HUES64 (cell line): ENCODE results near the gene FBXO48.

Experiments used
- H3K27ac ChIP-seq: 2 replicates; pipeline ENCODE4 v1.7.0; 2013; ENCODE audit warnings: low read depth, low read length, inconsistent platforms
- H3K27me3 ChIP-seq: 2 replicates; pipeline ENCODE4 v1.6.1; 2013; ENCODE audit warnings: mild to moderate bottlenecking, low read length; ENCODE audit not compliant: insufficient read depth
- H3K36me3 ChIP-seq: 2 replicates; pipeline ENCODE4 v1.6.1; 2013; ENCODE audit warnings: mild to moderate bottlenecking, low read length; ENCODE audit not compliant: insufficient read depth
- H3K4me1 ChIP-seq: 2 replicates; pipeline ENCODE4 v1.6.1; 2013; ENCODE audit warnings: mild to moderate bottlenecking, low read length, moderate library complexity; ENCODE audit not compliant: insufficient read depth
- H3K4me3 ChIP-seq: 2 replicates; pipeline ENCODE4 v1.5.1; 2013; ENCODE audit warnings: mild to moderate bottlenecking, low read length, moderate library complexity
- H3K9ac ChIP-seq: 2 replicates; pipeline ENCODE4 v1.6.1; 2013; ENCODE audit warnings: mild to moderate bottlenecking, low read depth, low read length
- H3K9me3 ChIP-seq: 2 replicates; pipeline ENCODE4 v1.6.1; 2013; ENCODE audit warnings: low read depth, low read length; ENCODE audit not compliant: insufficient read depth
- WGBS: fragments of 150-250, 120-280 bp; methylation state at CpG from one replicate; pipeline ENCODE4 v1.1.7; 2013; ENCODE audit warnings: missing lambda C conversion rate; 5-methylcytosine and 5-hydroxymethylcytosine counted together

Gene FBXO48

DNA sequence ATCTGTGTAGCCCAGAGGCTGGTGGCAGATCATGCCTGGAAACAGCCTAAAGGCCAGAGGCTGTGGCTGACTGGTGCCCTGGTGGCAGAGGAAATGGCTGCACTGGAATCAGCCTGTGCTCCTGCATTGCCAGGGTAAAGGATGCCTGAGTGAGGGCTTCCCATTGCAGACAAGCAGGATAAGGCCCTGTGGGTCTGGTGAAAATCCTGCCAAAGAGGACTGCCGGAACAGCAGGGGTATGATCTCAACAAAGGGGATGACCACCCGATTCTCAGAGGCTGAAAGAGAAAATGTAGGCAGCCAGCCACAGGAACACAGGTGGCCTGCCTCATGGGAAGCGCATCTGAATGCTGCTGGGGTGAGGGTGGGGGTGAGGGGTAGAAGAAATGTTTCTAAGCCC, 48.2 kb downstream of the FBXO48 start:
- WGBS: 63% methylated on average over 3 of the region's 3 CpGs
- no peaks in the 10 kb centered on the region for H3K27me3 ChIP-seq
- H3K36me3 ChIP-seq: no peaks in the 10 kb centered on the region
- no peak overlapping the region for H3K9ac ChIP-seq
- peaks cover 13% of the 10 kb centered on the region; the same call in 1 of the 2 replicates for H3K4me1 ChIP-seq
- H3K9me3 ChIP-seq: no peaks in the 10 kb centered on the region
- H3K4me3 ChIP-seq: no peak overlapping the region
- no peak overlapping the region for H3K27ac ChIP-seq

- 78% methylated on average over 1 of the region's 1 CpG for WGBS
- Histone ChIP-seq H3K9ac (no peak overlapping the region), H3K4me3 (no peak overlapping the region), H3K27me3 (no peaks in the 10 kb centered on the region), H3K36me3 (no peaks in the 10 kb centered on the region), H3K27ac (no peak overlapping the region), H3K9me3 (no peaks in the 10 kb centered on the region), H3K4me1 (peaks cover 13% of the 10 kb centered on the region; the same call in 1 of the 2 replicates)
Measured at GRCh38 chr2:68418419-68418818, 48.7 kb downstream of the FBXO48 start.

GRCh38 chr2:68417926-68418325, 49.2 kb downstream of the FBXO48 start:
- Histone ChIP-seq H3K36me3 (no peaks in the 10 kb centered on the region), H3K27me3 (no peaks in the 10 kb centered on the region), H3K27ac (no peak overlapping the region), H3K9me3 (no peaks in the 10 kb centered on the region), H3K4me1 (peaks cover 13% of the 10 kb centered on the region; the same call in 1 of the 2 replicates), H3K9ac (no peak overlapping the region), H3K4me3 (no peak overlapping the region)
- WGBS: 0% methylated on average over 1 of the region's 1 CpG

DNA sequence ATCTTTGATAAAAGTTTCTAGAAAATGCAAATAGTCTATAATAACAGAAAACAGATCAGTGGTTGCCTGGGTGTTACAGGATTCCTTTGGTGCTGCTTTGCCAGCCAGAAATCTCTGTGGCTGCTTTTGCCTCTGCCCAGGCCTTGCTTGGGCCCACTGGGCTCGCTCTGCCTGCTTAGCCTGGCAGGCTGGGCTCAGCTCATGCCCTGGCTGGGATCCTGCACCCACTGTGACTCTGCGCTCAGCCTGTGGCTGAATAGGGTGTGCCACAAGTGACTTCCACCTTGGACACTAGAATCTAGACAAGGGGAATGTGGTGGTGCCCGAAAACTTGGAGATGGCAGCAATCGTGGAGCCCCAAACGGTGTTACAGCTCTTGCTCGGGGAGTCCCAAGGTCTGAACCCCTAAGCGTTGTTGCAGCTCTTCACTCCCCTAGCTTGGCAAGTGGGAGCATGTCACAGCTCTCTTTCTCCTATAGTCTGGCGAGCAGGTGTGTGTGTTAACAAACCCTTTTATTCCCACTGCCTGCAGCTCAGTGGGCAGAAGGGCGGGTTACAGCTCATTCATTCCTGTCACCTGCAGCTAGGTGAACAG, 50.9 kb downstream of the FBXO48 start:
- no peaks in the 10 kb centered on the region for H3K27me3 ChIP-seq
- no peaks in the 10 kb centered on the region for H3K9me3 ChIP-seq
- H3K27ac ChIP-seq: no peak overlapping the region
- peaks cover 13% of the 10 kb centered on the region; the same call in 1 of the 2 replicates for H3K4me1 ChIP-seq
- H3K36me3 ChIP-seq: no peaks in the 10 kb centered on the region
- H3K4me3 ChIP-seq: no peak overlapping the region
- no peak overlapping the region for H3K9ac ChIP-seq
- 93% methylated on average over 9 of the region's 9 CpGs for WGBS

- H3K4me1 ChIP-seq: peaks cover 13% of the 10 kb centered on the region; the same call in 1 of the 2 replicates
- no peaks in the 10 kb centered on the region for H3K36me3 ChIP-seq
- H3K9me3 ChIP-seq: no peaks in the 10 kb centered on the region
- H3K27ac ChIP-seq: no peak overlapping the region
- no peak overlapping the region for H3K9ac ChIP-seq
- no peaks in the 10 kb centered on the region for H3K27me3 ChIP-seq
- H3K4me3 ChIP-seq: no peak overlapping the region
Measured at GRCh38 chr2:68415521-68415920, 51.6 kb downstream of the FBXO48 start.

- H3K36me3 ChIP-seq: no peaks in the 10 kb centered on the region
- H3K27ac ChIP-seq: no peak overlapping the region
- H3K27me3 ChIP-seq: no peaks in the 10 kb centered on the region
- no peak overlapping the region for H3K4me3 ChIP-seq
- WGBS: 45% methylated on average over 3 of the region's 3 CpGs
- H3K9ac ChIP-seq: no peak overlapping the region
- H3K9me3 ChIP-seq: no peaks in the 10 kb centered on the region
- peaks cover 13% of the 10 kb centered on the region; the same call in 1 of the 2 replicates for H3K4me1 ChIP-seq
Measured at GRCh38 chr2:68414876-68415275, 52.2 kb downstream of the FBXO48 start.

- Histone ChIP-seq H3K27me3 (no peaks in the 10 kb centered on the region), H3K27ac (no peak overlapping the region), H3K9me3 (no peaks in the 10 kb centered on the region), H3K4me1 (peaks cover 13% of the 10 kb centered on the region; the same call in 1 of the 2 replicates), H3K9ac (no peak overlapping the region), H3K4me3 (no peak overlapping the region), H3K36me3 (no peaks in the 10 kb centered on the region)
Measured at GRCh38 chr2:68414452-68414851, 52.6 kb downstream of the FBXO48 start.

DNA sequence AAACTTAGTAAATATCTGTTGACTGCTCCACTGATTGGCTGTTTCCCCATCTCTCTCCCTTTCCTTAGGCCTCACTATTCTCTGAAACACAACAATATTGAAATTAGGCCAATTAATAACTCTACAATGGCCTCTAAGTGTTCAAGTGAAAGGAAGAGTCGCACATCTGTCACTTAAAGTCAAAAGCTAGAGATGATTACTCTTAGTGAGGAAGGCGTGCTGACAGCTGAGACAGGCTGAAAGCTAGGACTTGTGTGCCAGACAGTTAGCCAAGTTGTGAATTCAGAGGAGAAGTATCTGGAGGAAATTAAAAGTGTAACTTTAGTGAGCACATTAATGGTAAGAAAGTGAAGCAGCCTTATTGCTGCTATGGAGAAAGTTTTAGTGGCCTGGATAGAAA, 53.6 kb downstream of the FBXO48 start:
- H3K4me1 ChIP-seq: peaks cover 5% of the 10 kb centered on the region; the same call in 1 of the 2 replicates
- H3K9ac ChIP-seq: no peak overlapping the region
- no peaks in the 10 kb centered on the region for H3K36me3 ChIP-seq
- 97% methylated on average over 2 of the region's 2 CpGs for WGBS
- no peaks in the 10 kb centered on the region for H3K9me3 ChIP-seq
- H3K27me3 ChIP-seq: no peaks in the 10 kb centered on the region
- no peak overlapping the region for H3K4me3 ChIP-seq
- H3K27ac ChIP-seq: no peak overlapping the region

- Histone ChIP-seq H3K9me3 (no peaks in the 10 kb centered on the region), H3K27me3 (no peaks in the 10 kb centered on the region), H3K4me3 (no peak overlapping the region), H3K27ac (no peak overlapping the region), H3K36me3 (no peaks in the 10 kb centered on the region), H3K4me1 (no peaks in the 10 kb centered on the region), H3K9ac (no peak overlapping the region)
- 74% methylated on average over 3 of the region's 4 CpGs for WGBS
Measured at GRCh38 chr2:68412127-68412819, 54.8 kb downstream of the FBXO48 start.

DNA sequence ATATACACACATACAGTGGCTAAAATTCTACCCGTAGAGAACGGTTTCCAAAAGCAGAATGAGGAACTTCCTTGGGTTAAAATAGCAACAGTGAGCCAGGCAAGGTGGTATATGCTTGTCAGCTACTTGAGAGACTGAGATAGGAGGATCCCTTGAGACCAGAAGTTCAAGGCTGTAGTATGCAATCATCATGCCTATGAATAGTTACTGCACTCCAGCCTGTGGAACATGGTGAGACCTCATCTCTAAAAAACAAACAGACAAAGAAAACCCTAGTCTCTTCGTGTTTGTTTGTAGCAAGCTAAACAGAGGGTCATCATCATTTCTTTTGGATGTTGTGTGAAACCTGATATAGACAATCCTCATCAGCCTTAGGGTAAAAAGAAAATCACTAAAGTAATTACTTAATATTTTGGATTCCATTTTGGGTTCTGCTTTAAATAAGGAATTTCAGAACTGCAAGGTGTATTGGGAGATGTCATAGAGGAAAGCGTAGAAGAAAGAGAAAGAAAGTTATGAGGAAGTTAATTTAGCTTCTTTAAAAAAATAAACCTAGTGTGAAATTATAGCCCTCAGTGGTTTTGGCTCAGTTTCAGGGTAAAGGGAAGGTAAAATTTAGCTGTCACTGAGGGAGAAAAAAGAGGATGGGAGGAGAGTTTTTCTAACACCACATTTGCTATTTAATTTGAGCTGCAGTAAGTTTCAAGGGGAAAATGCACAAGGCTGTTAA, 55.5 kb downstream of the FBXO48 start:
- no peak overlapping the region for H3K27ac ChIP-seq
- no peaks in the 10 kb centered on the region for H3K27me3 ChIP-seq
- H3K4me3 ChIP-seq: no peak overlapping the region
- H3K36me3 ChIP-seq: no peaks in the 10 kb centered on the region
- no peaks in the 10 kb centered on the region for H3K4me1 ChIP-seq
- H3K9me3 ChIP-seq: no peaks in the 10 kb centered on the region
- no peak overlapping the region for H3K9ac ChIP-seq
- 81% methylated on average over 4 of the region's 4 CpGs for WGBS
